ENCODE data around the gene TMEM132C.

The TMEM132C gene

GRCh38 chr12:128712622-128713021 lies 445.7 kb downstream of the TMEM132C start:
- H3K79me2 ChIP-seq (ENCODE audit: low read length), result no peaks in the 10 kb centered on the region
- H3K4me2 ChIP-seq (ENCODE audit: low read depth, low read length), result no peak overlapping the region
- no peak for TF ChIP-seq EZH2phosphoT487 (IDR thresholded peaks at IDR 0.05; ENCODE audit: low read length)
- TF ChIP-seq EZH2 (optimal IDR thresholded peaks at IDR 0.05; ENCODE audit: low read depth, low read length), result no peak
- no peak for TF ChIP-seq CTCF (IDR thresholded peaks at IDR 0.05; ENCODE audit: low read length)
- H3K27ac ChIP-seq (ENCODE audit: low read length), result no peak overlapping the region
- no peaks in the 10 kb centered on the region for H3K9me2 ChIP-seq (replicated peaks; ENCODE audit: insufficient read depth, low read length)
- H3K27me3 ChIP-seq (replicated peaks; ENCODE audit: insufficient read depth, low read length), result no peaks in the 10 kb centered on the region
- H3K9ac ChIP-seq (ENCODE audit: low read length), result no peak overlapping the region
- H4K20me1 ChIP-seq (ENCODE audit: insufficient read depth, low read length), result no peaks in the 10 kb centered on the region
- no peak for DNase-seq
- no peaks in the 10 kb centered on the region for H3K9me3 ChIP-seq (replicated peaks; ENCODE audit: insufficient read depth, low read length)
- no peaks in the 10 kb centered on the region for H3K4me1 ChIP-seq (ENCODE audit: low read length)
- no peak overlapping the region for H2AFZ ChIP-seq (ENCODE audit: low read length)
- no peaks in the 10 kb centered on the region for H3F3A ChIP-seq (ENCODE audit: insufficient read depth, low read length)
- no peaks in the 10 kb centered on the region for H3K36me3 ChIP-seq (replicated peaks; ENCODE audit: insufficient read depth, low read length)
- H3K4me3 ChIP-seq (ENCODE audit: low read length), result no peak overlapping the region

- DNase-seq, result no peak
- no peak overlapping the region for H3K9ac ChIP-seq (ENCODE audit: low read length)
- H3F3A ChIP-seq (ENCODE audit: insufficient read depth, low read length), result no peaks in the 10 kb centered on the region
- TF ChIP-seq EZH2 (optimal IDR thresholded peaks at IDR 0.05; ENCODE audit: low read depth, low read length) (no peak), CTCF (IDR thresholded peaks at IDR 0.05; ENCODE audit: low read length) (no peak), EZH2phosphoT487 (IDR thresholded peaks at IDR 0.05; ENCODE audit: low read length) (no peak)
- H3K79me2 ChIP-seq (ENCODE audit: low read length), result no peaks in the 10 kb centered on the region
- no peaks in the 10 kb centered on the region for H4K20me1 ChIP-seq (ENCODE audit: insufficient read depth, low read length)
- H3K9me2 ChIP-seq (replicated peaks; ENCODE audit: insufficient read depth, low read length), result no peaks in the 10 kb centered on the region
- H3K27ac ChIP-seq (ENCODE audit: low read length), result no peak overlapping the region
- no peaks in the 10 kb centered on the region for H3K36me3 ChIP-seq (replicated peaks; ENCODE audit: insufficient read depth, low read length)
- H3K9me3 ChIP-seq (replicated peaks; ENCODE audit: insufficient read depth, low read length), result no peaks in the 10 kb centered on the region
- H3K4me2 ChIP-seq (ENCODE audit: low read depth, low read length), result no peak overlapping the region
- no peak overlapping the region for H3K4me3 ChIP-seq (ENCODE audit: low read length)
- no peaks in the 10 kb centered on the region for H3K27me3 ChIP-seq (replicated peaks; ENCODE audit: insufficient read depth, low read length)
- H2AFZ ChIP-seq (ENCODE audit: low read length), result no peak overlapping the region
- H3K4me1 ChIP-seq (ENCODE audit: low read length), result no peaks in the 10 kb centered on the region
Measured at GRCh38 chr12:128715485-128715884, 448.5 kb downstream of the TMEM132C start.

GRCh38 chr12:128724468-128725046 lies 457.6 kb downstream of the TMEM132C start:
- H4K20me1 ChIP-seq (ENCODE audit: insufficient read depth, low read length), result no peaks in the 10 kb centered on the region
- no peak for DNase-seq
- no peak overlapping the region for H3K4me3 ChIP-seq (ENCODE audit: low read length)
- TF ChIP-seq EZH2phosphoT487 (IDR thresholded peaks at IDR 0.05; ENCODE audit: low read length) (no peak), CTCF (IDR thresholded peaks at IDR 0.05; ENCODE audit: low read length) (no peak), EZH2 (optimal IDR thresholded peaks at IDR 0.05; ENCODE audit: low read depth, low read length) (no peak)
- H3F3A ChIP-seq (ENCODE audit: insufficient read depth, low read length), result no peaks in the 10 kb centered on the region
- no peaks in the 10 kb centered on the region for H3K27me3 ChIP-seq (replicated peaks; ENCODE audit: insufficient read depth, low read length)
- H3K36me3 ChIP-seq (replicated peaks; ENCODE audit: insufficient read depth, low read length), result no peaks in the 10 kb centered on the region
- H3K4me1 ChIP-seq (ENCODE audit: low read length), result no peaks in the 10 kb centered on the region
- no peaks in the 10 kb centered on the region for H3K9me2 ChIP-seq (replicated peaks; ENCODE audit: insufficient read depth, low read length)
- no peaks in the 10 kb centered on the region for H3K79me2 ChIP-seq (ENCODE audit: low read length)
- H3K4me2 ChIP-seq (ENCODE audit: low read depth, low read length), result no peak overlapping the region
- H3K27ac ChIP-seq (ENCODE audit: low read length), result no peak overlapping the region
- H3K9ac ChIP-seq (ENCODE audit: low read length), result no peak overlapping the region
- no peaks in the 10 kb centered on the region for H3K9me3 ChIP-seq (replicated peaks; ENCODE audit: insufficient read depth, low read length)
- no peak overlapping the region for H2AFZ ChIP-seq (ENCODE audit: low read length)

All from MM.1S (cell line).